Erythroblast (primary cell): ENCODE results near the gene ZSWIM3.

ENCODE experiments used
- GATA1 ChIP-seq: IDR thresholded peaks from 2 replicates; pipeline ENCODE4 v1.6.1; 2011; ENCODE audit warnings: low read depth, mild to moderate bottlenecking, control low read depth, low read length, moderate library complexity
- POLR2A ChIP-seq: IDR thresholded peaks from 2 replicates; pipeline ENCODE4 v1.6.1; 2011; ENCODE audit warnings: mild to moderate bottlenecking, low read length

DNA sequence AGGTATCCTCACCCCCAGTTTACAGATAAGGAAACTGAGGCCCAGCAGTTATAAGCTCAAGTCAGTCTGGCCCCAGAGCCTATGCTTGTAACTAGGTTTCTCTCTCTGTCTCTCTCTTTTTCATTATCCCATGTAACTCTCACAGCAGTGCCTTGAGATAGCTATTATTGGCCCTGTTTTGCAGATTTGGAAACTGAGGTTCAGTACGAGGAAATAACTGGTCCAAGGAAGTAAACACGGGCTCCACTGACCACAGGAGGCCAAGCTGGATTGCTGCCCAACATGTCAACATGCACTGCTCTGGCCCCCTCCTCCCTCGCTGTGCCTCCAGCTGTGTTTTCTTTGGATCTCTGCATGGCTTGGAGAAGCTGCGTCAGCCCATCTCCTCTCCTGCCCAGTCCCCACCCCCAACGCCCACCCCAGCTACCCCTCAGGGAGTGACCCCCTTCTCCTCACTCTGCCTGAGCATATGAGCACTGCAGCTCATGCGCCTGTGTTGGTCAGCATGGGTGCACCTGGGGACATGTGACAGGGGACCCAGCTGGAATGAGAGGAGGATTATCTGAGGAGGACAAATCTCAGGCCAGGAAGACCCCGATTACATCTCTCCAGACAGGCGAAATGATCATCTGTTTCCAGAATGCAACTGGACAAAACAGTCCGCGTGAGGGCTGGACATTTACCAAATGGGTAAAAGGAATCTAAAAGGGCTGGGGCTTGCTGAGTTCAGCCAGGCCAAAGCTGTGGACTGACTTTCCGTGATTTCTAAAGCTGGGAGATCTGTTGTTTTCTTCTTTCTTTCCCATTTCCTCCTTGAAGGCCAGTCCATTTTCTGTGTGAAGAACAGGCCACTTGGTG lies 62.4 kb downstream of the ZSWIM3 start:
- TF ChIP-seq POLR2A (no peak), GATA1 (no peak)
